HAP-1 (cell line): ENCODE results near the gene L1CAM.

Experiments used
- DNase-seq, 2 experiments: peaks; one replicate each; pipeline ENCODE4 v3.0.0-alpha.2; 2016 to 2020; ENCODE audit warnings: low spot score in 2 of 2
- H3K27me3 ChIP-seq: fragments of 250-450 bp; sonication (Bioruptor Pico); 2 replicates; pipeline ENCODE4 v1.5.1; 2020; ENCODE audit warnings: low read depth, mild to moderate bottlenecking, moderate library complexity
- H3K36me3 ChIP-seq: fragments of 250-450 bp; sonication (Bioruptor Pico); replicated peaks from 2 replicates; pipeline ENCODE4 v1.5.1; 2020; ENCODE audit warnings: mild to moderate bottlenecking
- H3K4me1 ChIP-seq: fragments of 250-450 bp; sonication (Bioruptor Pico); 2 replicates; pipeline ENCODE4 v1.5.1; 2020; ENCODE audit warnings: mild to moderate bottlenecking
- H3K4me3 ChIP-seq: fragments of 250-450 bp; sonication (Bioruptor Pico); 2 replicates; pipeline ENCODE4 v1.5.1; 2020; ENCODE audit warnings: mild to moderate bottlenecking, moderate library complexity
- H3K9me3 ChIP-seq: fragments of 250-450 bp; sonication (Bioruptor Pico); 2 replicates; pipeline ENCODE4 v1.5.1; 2020; ENCODE audit warnings: mild to moderate bottlenecking, moderate library complexity
- in situ Hi-C: fragments of 300-500 bp; cut with MboI; formaldehyde crosslinking; loops from 3 replicates; pipeline ENCODE4 v1.14.3; 2020; ENCODE audit warnings: low sequenced_read_pairs, inconsistent platforms, mixed read lengths

Gene L1CAM

DNA sequence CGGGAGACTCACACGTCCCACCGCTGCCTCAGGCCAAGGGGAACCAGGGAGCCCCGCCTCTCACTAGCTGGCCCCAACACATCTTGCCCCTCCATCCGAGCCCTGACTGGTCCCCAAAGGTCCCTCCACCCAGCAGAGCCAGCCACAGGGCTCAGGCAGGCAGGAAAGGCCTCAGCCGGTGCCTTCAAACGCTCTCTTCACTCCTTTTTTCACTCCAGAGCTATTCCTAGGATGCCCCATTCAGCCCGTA is 41.6 kb upstream of the L1CAM start:
- DNase-seq: peak in 1 of 2 experiments; percentile 20
- Histone ChIP-seq H3K36me3 (peaks cover 32% of the 10 kb centered on the region), H3K27me3 (no peaks in the 10 kb centered on the region), H3K4me3 (peak overlapping the region; percentile 50), H3K4me1 (peaks cover 40% of the 10 kb centered on the region), H3K9me3 (no peaks in the 10 kb centered on the region)
- in situ Hi-C loops: no loop called here

DNA sequence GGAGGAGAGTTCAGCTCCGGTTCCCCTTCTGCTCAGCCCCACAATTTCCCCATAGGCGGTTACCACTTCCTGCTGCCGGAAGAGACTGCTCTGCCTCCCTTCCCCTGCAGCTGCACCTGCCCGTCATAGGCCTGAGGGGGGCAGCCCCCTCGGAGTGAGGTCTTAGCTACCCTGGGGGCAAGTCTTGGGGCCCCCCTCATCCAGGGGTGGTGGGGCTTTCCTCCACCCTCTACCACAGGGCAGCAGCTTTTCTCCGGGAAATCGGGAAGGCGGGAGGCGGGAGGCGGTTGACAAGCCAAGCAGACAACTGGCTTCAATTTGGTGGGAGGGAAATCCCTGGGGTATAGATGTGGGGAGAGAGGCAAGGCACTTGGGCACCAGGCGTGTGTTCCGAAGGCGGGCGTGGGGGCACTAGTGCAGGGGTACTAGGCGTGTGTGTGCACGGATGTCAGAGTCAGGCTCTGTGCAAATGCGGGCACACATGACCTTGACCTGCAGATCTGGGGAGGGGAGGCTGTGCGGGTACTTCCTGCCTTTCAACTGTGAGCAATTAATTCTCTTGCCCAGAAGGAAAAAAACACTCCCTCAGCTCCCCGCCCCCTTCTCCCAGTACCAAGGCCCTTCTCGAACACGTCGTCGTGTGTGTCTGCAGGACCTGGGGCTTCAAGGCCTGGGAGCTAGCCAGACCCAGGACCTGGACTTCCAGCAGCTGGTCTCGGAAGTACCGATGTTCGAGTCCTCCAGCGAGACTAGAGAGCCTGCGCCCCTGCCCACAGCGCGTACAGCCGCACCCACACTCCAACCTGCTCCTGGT is 41.1 kb upstream of the L1CAM start:
- peak overlapping the region; percentile 50 for H3K4me3 ChIP-seq
- peak; percentile 73 to 78 for DNase-seq
- in situ Hi-C loops: no loop called here
- H3K9me3 ChIP-seq: no peaks in the 10 kb centered on the region
- peaks cover 40% of the 10 kb centered on the region for H3K4me1 ChIP-seq
- H3K36me3 ChIP-seq: peaks cover 27% of the 10 kb centered on the region
- H3K27me3 ChIP-seq: no peaks in the 10 kb centered on the region

- Histone ChIP-seq H3K4me3 (peak overlapping the region; percentile 50), H3K4me1 (peaks cover 40% of the 10 kb centered on the region), H3K36me3 (peaks cover 21% of the 10 kb centered on the region), H3K9me3 (no peaks in the 10 kb centered on the region), H3K27me3 (no peaks in the 10 kb centered on the region)
- in situ Hi-C loops: no loop called here
- peak in 1 of 2 experiments; percentile 46 for DNase-seq
These were observed 40.5 kb upstream of the L1CAM start for GRCh38 chrX:153926552-153926857.

DNA sequence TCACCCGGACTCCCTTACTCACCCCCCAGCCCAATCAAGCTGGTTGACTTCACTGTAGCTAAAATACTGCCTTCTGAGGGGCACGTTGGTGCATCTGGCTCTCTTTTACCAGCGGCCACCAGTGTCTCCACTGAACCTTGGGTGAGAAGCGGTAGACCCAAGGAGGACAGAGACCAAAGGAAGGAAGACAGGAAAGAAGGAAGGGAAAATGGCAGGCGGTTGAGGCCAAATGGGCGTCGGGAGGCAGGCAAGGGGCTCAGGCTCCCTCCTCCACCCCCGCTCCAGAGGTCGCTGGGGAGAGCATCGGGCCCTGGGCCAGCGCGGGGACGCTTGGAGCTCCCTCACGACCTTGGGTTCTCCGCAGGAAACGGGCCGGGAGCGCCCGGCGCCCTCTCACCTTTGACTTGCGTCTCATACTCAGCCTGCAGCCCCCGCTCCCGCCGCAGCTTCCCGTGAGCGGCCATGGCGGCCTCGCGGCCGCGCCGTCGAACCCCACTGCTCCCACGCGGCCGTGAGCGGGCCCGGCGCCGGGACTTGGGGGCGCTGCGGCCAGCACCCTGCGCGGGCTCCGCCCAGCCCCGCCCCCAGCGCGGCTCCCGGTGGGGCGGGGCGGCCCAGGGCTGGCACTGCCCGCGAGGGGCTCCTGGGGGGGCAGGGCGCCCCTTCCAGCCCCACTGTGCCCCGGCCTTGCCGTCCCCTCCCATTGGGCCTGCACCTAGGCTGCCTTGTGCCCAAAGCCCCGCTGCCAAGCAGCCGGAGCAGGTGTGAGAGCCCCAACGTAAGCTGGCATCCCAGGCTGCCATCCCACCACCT is 40.0 kb upstream of the L1CAM start, which contains the start of gene ARHGAP4:
Gene ARHGAP4, minus strand, starts transcription at position 526 of the 813 bp plus-strand sequence. Its CDS starts 62 bp downstream, at position 464.
- Histone ChIP-seq H3K36me3 (peaks cover 15% of the 10 kb centered on the region), H3K4me3 (peak within 1 kb of the TSS; percentile 50), H3K9me3 (no peaks in the 10 kb centered on the region), H3K27me3 (no peaks in the 10 kb centered on the region), H3K4me1 (peaks cover 40% of the 10 kb centered on the region)
- in situ Hi-C loops: no loop called here
- DNase-seq: peak in 1 of 2 experiments; percentile 55

- Histone ChIP-seq H3K4me3 (peak overlapping the region; percentile 36), H3K4me1 (peaks cover 40% of the 10 kb centered on the region), H3K9me3 (no peaks in the 10 kb centered on the region), H3K27me3 (no peaks in the 10 kb centered on the region), H3K36me3 (peaks cover 10% of the 10 kb centered on the region)
- in situ Hi-C loops: no loop called here
- DNase-seq: no peak
These were observed 39.4 kb upstream of the L1CAM start for GRCh38 chrX:153925387-153925738.

DNA sequence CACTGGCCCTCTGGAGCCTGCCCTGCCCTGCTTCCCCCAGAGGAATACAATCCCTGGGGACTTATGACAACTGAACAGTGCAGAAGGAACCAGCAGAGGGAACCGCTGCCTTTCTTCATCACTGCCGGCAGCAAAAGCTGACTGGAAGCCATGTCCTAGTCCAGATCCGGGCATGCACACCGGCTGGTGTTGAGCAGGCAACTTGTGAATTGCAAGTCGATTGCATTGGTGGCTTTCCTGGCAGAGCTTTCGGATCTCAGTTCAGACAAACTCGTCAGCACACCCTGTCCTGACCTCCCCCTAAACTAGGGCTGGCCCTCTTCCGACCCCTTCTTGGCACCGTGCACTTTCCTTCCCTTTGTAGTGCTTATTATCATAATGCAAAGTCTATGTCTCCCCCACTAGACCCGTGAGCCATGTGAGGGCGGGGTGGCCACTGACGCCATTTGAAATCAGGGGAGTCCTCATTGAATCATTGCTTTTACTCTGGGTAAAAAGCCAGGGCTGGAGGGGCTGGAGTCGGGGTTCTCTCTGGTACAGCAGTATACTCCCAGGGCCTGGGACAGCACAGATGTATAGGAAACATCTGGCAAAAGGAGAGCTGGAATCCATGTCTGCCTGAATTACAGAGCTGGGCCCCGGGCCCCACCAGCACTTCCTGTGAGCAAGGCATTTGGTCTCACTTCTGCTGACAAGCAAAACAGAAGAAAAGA is 38.3 kb upstream of the L1CAM start:
- H3K4me3 ChIP-seq: peak overlapping the region; percentile 14

DNA sequence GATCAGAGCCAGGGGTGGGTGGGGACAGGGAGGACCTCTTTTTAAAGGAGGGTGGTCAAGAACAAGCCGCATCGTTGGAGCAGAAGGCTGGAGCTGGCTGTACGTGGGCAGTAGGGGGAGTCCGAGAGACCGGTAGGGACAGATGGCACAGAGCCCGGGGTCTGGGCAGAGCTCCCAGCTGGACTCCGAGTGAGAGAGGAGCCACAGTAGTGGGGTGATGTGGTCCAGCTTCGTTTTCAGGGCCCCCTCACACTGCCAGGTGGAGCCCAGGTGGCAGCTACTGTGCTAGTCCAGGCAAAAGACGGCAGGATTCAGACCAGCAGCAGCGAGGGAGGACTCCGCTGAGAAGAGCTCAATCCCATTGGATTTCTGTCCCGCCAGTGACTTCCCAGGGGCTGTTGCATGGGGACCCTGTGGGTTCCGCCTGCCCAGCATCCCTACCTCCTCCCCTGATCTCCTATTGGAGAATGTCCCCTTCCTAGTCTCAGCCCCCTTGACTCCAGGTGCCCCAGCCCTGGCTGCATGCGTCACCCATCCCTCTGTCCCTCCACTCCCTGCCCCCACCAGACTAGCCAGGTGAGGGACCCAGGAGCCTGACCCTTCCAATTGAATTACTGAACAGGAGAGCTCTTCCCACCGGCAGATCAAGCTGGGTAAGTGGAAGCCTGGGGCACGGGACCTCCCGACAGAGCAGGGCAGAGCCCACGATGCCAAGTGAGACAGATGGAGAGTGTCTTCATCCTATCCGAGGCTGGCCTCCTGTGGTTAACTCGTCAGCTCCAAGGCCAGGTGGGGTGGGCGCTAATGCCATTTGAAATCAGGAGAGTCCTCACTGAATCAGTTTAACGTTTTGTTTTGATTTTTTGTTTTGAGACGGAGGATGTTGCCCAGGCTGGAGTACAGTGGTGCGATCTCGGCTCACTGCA is 37.2 kb upstream of the L1CAM start:
- H3K9me3 ChIP-seq: no peaks in the 10 kb centered on the region
- DNase-seq: peak; percentile 55 to 81
- peaks cover 40% of the 10 kb centered on the region for H3K4me1 ChIP-seq
- H3K27me3 ChIP-seq: no peaks in the 10 kb centered on the region
- H3K4me3 ChIP-seq: no peak overlapping the region
- H3K36me3 ChIP-seq: no peaks in the 10 kb centered on the region; the same call in 1 of the 2 replicates
- in situ Hi-C loops: no loop called here

More for the DNA sequence above, 38.3 kb upstream of the L1CAM start:
- Histone ChIP-seq H3K4me1 (peaks cover 40% of the 10 kb centered on the region), H3K9me3 (no peaks in the 10 kb centered on the region), H3K36me3 (peaks cover 1% of the 10 kb centered on the region), H3K27me3 (no peaks in the 10 kb centered on the region)
- in situ Hi-C loops: no loop called here
- peak; percentile 66 to 81 for DNase-seq

GRCh38 chrX:153921511-153922446 is 35.8 kb upstream of the L1CAM start:
- Histone ChIP-seq H3K4me1 (peaks cover 30% of the 10 kb centered on the region), H3K9me3 (no peaks in the 10 kb centered on the region), H3K27me3 (no peaks in the 10 kb centered on the region), H3K4me3 (no peak overlapping the region), H3K36me3 (no peaks in the 10 kb centered on the region; the same call in 1 of the 2 replicates)
- DNase-seq: no peak
- in situ Hi-C loops: no loop called here

DNA sequence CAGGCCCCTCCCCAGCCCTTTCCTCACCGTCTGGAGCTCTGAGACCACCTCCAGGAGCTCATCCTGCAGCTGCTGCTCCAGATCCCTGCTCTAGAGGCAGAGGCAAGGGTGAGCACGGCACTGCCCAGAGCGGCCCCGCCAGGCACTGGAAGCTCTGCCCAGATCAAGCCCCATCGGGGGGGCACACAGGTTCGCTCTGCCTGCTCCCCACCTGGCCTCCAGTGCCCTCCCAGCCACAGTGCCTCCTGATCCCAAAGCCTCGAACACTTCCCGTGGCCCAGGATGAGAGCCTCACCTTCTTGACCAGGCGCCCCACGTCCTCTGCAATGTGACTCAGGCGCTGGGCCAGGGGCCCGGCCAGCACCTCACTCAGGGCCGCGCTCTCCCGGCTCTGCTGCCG is 35.1 kb upstream of the L1CAM start:
- H3K9me3 ChIP-seq: no peaks in the 10 kb centered on the region
- no peak for DNase-seq
- in situ Hi-C loops: no loop called here
- no peaks in the 10 kb centered on the region; the same call in 1 of the 2 replicates for H3K36me3 ChIP-seq
- H3K4me3 ChIP-seq: no peak overlapping the region
- no peaks in the 10 kb centered on the region for H3K27me3 ChIP-seq
- H3K4me1 ChIP-seq: peaks cover 25% of the 10 kb centered on the region

DNA sequence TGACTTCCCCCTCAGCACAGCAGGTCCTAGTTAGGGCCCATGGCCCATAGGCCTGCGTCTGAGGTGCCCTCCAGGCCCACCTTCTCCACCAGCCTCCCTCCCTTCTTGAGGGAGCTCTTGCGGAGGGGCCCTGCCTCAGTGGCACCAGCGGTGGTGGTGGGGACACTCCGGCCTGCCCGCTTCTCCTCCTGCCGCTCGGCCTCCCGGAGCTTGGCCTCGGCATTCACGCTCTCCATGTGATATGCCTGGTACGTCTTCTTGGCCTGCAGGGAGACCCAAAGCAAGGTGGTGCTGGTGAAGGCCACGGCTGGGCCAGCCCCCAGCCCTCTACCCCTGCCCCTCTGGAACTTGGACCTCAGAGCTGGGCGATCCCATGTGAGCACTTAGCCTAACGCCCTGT is 34.6 kb upstream of the L1CAM start:
- no peak for DNase-seq
- in situ Hi-C loops: no loop called here

DNA sequence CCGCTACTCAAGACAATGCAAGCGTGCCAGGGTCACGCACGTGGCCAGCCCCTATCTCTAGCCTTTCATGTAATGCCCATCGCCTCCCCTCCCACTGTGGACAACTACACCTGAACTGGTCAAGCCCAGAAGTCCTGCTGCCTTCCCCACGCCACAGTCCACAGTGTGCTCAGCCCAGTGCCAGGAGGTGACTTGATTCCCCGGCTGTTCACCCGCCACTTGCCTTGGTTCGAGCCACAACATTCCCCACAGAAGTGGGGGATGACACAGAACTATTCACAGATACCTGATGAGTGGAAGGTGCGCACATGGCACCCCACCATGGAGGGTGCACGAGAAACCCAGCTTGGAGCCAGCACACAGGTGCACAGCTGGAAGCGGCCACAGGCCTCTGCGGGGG is 33.3 kb upstream of the L1CAM start:
- H3K36me3 ChIP-seq: no peaks in the 10 kb centered on the region; the same call in 1 of the 2 replicates

More for the DNA sequence above, 34.6 kb upstream of the L1CAM start:
- no peaks in the 10 kb centered on the region for H3K9me3 ChIP-seq
- peaks cover 20% of the 10 kb centered on the region for H3K4me1 ChIP-seq
- H3K27me3 ChIP-seq: no peaks in the 10 kb centered on the region
- no peaks in the 10 kb centered on the region; the same call in 1 of the 2 replicates for H3K36me3 ChIP-seq
- H3K4me3 ChIP-seq: no peak overlapping the region

GRCh38 chrX:153917869-153918268 is 31.9 kb upstream of the L1CAM start:
- H3K4me1 ChIP-seq: no peaks in the 10 kb centered on the region; the same call in 1 of the 2 replicates
- DNase-seq: no peak
- H3K4me3 ChIP-seq: no peak overlapping the region
- H3K27me3 ChIP-seq: no peaks in the 10 kb centered on the region
- no peaks in the 10 kb centered on the region for H3K9me3 ChIP-seq
- in situ Hi-C loops: no loop called here
- H3K36me3 ChIP-seq: no peaks in the 10 kb centered on the region; the same call in 1 of the 2 replicates

More for the DNA sequence above, 33.3 kb upstream of the L1CAM start:
- H3K4me1 ChIP-seq: peaks cover 8% of the 10 kb centered on the region
- no peaks in the 10 kb centered on the region for H3K27me3 ChIP-seq
- no peak overlapping the region for H3K4me3 ChIP-seq
- DNase-seq: no peak
- in situ Hi-C loops: no loop called here
- H3K9me3 ChIP-seq: no peaks in the 10 kb centered on the region
